Stimulated activated CD4-positive, alpha-beta T cell treated with anti-CD3 and anti-CD28 coated beads, Interleukin-4, amount 100 ng/mL, for 4 hours (primary cell): Measurements from ENCODE around the gene UBE2F.

ENCODE experiments used
- DNase-seq, 2 experiments: peaks; one replicate each; pipeline ENCODE4 v3.0.0-alpha.2; 2020

UBE2F gene

DNA sequence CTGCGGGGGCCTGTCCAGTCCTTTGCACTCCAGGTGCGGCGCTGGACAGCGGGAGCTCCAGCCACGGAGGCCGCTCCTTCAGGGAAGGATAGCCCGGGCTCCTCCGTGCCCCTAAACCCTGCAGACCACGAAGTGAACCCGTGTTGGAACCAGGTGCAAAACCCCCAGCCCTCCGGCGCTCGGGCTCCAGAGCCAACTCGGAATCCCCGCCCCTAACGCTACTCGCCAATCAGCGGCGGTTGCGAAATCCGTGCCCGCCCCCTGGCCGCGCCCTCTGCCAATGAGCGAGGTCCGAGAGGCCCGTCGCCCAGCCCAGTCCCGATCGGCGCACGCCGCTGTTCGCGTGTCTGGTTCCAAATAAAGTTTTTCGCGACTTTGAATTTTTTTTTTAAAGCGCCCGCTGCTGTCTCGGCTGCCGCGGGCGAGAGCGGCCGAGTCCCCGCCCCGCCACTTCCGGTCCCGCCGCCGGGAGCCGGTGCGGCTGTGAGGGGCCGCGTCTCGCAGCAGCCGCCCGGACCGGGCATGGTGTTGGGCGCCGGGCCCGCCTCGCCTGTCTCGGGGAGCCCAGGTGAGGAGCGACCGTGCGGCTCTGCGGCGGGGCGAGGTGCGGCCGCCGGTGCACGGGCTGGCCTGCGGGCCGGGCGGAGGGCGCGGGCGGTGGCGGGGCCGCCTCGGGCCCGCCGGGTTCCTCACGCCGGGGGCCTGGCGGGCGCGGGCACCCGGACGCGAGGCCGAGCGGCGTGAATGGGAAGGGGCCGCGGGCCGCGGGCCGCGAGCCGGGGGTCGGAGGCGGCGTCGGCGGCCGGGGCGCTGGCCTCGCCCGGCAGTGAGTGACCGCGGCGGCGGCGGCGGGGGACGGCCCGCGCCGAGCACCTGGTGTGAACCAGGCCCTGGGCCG, at the start of gene UBE2F:
UBE2F (plus strand) TSS at position 450 of the 898 bp plus-strand sequence. CDS start 6,094 bp downstream, outside the sequence.
- peak; percentile 96 to 97 for DNase-seq

DNA sequence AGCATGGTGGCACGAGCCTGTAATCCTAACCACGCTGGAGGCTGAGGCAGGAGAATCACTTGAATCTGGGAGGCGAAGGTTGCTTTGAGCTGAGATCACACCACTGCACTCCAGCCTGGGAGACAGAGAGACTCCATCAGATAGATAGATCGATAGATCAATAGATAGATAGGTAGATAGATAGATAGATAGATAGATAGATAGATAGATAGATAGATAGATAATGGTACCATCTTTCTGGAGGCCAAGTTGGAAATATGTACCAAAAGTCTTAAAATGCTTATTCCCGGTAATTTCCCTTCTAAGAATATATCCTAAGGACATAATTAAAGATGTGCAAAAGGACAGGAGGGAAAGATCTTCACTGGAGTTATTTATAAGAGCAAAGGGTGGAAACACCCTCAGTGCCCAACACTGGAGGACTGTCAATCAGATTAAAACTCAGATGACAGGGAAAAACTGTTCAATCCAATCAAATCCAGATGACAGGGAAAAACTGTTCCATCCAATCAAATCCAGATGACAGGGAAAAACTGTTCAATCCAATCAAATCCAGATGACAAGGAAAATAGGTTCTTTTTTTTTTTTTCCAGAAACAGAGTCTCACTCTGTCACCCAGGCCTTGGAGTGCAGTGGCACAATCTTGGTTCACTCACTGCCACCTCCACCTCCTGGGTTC, 49.0 kb upstream of the UBE2F start:
- no peak for DNase-seq

GRCh38 chr2:237919593-237919992, 47.2 kb upstream of the UBE2F start:
- no peak for DNase-seq

DNA sequence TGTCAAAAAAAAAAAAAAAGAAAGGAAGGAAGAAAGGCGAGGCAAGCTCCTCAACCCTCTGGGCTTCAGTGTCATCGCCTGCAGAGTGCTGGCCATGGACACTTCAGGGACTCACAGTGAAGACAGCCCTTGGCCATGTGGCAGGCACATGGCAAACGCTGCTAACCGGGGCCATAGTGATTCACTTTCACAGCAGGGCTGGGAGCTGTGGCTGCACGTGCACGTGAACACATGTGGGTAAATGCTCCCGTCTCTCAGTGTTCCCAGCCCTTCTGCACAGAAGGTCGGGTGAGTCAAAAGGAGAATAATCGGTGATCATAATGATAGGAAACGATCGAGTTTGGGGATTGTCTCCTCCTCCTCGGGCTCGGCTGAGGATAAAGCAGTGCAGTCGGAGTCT, 46.1 kb upstream of the UBE2F start:
- DNase-seq, result no peak

DNA sequence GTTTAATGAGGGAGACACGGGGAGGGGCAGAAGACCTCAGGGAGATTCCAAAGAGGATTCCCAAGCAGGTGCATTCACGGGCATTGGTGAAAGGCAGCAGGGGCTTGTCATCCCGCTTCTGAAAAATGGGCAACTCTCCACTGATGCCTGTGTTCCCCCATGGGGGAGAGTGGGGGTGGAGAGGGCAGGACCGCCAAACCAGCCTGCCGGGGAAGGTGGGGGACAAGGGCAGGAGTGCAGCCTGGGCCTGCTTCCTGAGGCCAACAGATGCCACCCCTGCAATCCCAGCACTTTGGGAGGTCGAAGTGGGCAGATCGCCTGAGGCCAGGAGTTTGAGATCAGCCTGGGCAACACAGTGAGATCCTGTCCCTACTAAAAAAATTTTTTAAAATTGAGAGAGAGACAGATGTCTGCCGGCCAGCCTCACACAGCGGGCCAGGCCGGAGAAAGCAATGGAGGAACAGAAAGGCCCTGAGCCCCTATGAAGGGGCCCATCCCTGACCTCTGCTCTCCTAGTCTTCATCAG, 44.8 kb upstream of the UBE2F start:
- DNase-seq, result no peak

- peak; percentile 24 to 44 for DNase-seq
These were observed 44.0 kb upstream of the UBE2F start for GRCh38 chr2:237922641-237923361.

GRCh38 chr2:237923481-237924163, 43.2 kb upstream of the UBE2F start:
- peak; percentile 65 to 85 for DNase-seq

- DNase-seq, result no peak
These were observed 42.7 kb upstream of the UBE2F start for GRCh38 chr2:237924164-237924534.

DNA sequence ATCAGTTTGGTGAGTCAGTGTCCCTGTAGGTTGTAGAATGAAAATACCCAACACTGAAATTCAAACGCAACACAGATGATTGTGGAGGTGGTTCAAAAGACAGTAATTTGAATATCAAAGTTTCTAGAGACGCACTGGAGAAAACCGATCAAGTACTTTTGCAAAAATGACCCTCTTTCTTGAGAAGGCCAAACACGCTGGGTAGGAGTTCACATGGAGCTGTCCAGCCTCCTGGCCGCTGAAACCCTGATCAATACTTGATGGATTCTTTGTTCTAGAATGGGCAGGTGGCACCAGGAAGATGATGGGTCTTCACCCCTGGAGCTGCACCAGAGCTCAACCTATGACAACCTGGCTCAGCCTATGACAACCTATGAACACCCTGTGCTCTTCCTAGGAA, 39.7 kb upstream of the UBE2F start:
- DNase-seq, result no peak

- no peak for DNase-seq
These were observed 38.8 kb upstream of the UBE2F start for GRCh38 chr2:237927986-237928385.

GRCh38 chr2:237929979-237930378, 36.8 kb upstream of the UBE2F start:
- no peak for DNase-seq

- no peak for DNase-seq
These were observed 35.6 kb upstream of the UBE2F start for GRCh38 chr2:237931205-237931721.

- DNase-seq, result no peak
These were observed 34.1 kb upstream of the UBE2F start for GRCh38 chr2:237932731-237933131.

DNA sequence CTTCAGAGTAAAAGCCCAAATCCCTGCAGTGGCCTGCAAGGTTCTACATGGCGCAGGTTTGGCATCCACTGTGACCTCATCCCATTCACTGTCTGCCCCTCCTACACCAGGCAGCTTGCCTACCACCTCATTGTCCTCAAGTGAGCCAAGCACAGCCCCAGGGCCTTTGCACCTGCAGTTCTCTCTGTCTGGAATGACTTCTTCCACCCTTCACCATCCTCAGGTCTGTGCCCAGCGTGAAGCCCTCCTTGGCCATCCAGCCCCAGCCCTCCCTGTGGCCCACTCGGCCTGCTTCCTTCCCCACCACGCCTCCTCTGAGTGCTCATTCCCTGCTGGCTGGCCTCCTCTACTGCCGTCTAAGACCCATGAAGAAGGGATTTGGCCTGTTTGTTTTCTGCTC, 32.6 kb upstream of the UBE2F start:
- DNase-seq, result no peak

GRCh38 chr2:237935740-237936452, 30.9 kb upstream of the UBE2F start:
- DNase-seq, result no peak

GRCh38 chr2:237939251-237939650, 27.6 kb upstream of the UBE2F start:
- DNase-seq, result no peak

GRCh38 chr2:237940828-237941227, 26.0 kb upstream of the UBE2F start:
- no peak for DNase-seq

GRCh38 chr2:237941239-237941638, 25.6 kb upstream of the UBE2F start:
- no peak for DNase-seq

- DNase-seq, result no peak
These were observed 24.3 kb upstream of the UBE2F start for GRCh38 chr2:237942513-237942899.

DNA sequence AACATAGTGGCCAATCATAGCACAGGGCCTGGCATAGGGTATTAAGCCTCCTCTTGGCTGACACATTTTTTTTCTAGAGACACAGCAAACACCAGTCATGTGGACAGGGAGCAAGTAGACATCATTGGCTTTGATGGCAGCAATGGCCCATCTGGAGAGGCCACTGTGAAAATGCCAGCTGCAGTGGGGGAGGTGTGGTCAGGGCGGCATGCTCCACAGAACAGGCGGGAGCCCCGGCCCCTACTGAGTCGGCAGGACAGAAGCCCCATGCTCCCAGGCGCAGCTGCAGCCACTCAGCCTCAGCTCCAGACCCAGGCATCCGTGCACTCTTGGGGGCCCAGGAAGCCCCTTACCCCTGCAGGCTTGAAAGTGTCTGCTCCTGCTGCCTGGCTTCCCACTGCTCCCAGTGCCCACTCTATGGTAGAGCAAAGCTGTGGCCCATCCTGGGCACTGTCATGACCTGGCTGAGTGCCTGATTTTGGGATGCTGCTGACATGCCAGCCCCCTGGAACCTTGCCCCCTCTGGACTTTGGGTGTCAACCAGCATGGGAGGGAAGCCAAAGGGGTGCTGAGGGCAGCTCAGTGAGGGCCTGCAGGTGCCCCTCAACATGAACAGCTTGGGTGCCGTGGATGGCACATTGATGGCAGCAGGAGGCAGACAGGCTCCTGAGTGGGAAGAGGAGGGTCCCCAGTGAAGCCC, 23.3 kb upstream of the UBE2F start:
- no peak for DNase-seq

DNA sequence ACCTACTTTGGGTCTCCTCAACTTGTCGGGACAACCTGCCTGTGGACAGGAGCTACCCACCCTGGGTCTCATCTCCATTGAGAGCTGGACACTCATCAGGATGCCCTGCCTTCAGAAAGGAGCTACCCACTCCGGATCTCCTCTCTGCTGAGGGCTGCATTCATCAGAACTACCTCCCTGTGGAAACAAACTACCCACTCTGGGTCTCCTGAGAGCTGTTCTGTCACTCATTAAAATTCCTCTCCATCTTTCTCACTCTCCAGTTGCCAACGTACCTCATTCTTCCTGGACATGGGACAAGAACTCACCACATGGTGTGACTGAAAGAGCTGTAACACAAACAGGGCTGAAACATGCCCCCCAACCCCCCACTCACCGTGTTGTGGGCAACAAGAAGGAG, 22.5 kb upstream of the UBE2F start:
- no peak for DNase-seq
